ENCODE data around the gene RPS2. TPM values are rescaled to one million over a fixed set of nuclear protein-coding genes. Genes with fewer than 3 reads are reported as not detected.

RPS2 gene
- total and polyA plus RNA-seq, 2 of the 8 experiments (the other 6 are each of a cell fraction or from before 2014, with no cell fraction given) = 4,042 to 16,783 TPM

DNA sequence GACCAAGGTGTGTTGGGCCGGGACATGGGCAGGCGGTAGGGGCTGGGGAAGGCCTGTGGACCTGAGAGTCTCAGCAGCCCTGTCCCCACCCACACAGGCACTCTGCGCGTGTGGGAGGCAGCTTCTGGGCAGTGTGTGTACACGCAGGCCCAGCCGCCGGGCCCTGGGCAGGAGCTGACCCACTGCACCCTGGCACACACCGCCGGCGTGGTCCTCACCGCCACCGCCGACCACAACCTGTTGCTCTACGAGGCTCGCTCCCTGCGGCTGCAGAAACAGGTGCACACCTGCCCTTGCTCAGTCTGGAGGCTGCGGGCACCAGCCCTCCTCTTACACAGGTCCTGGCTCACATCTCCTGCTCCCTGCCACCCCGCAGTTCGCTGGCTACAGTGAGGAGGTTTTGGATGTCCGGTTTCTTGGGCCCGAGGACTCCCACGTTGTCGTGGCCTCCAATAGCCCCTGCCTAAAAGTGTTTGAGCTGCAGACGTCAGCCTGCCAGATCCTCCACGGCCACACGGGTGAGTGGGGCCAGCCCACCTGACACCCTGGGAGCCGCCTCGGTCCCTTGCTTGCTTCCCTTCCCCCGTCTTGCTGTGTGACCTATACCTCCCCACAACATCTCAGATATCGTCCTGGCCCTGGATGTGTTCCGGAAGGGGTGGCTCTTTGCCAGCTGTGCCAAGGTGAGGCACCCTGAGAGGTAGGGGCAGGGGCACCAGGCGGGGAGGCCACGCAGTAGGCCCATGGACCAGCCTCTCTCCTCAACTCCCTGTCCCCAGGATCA is 11.0 kb upstream of the RPS2 start:
- Histone ChIP-seq H3K56ac (replicated peaks; ENCODE audit: insufficient read length, low read depth, low read length) (no peak overlapping the region), H4K8ac (ENCODE audit: extremely low read depth, insufficient read depth, low read length) (no peak overlapping the region), H3K23me2 (ENCODE audit: low read depth, low read length) (peaks cover 21% of the 10 kb centered on the region), H3K4me2 (ENCODE audit: insufficient read depth in 1 of 2, low read depth in 2 of 2, low read length in 2 of 2) (no peak overlapping the region), H3K36me3 (ENCODE audit: control insufficient read depth in 2 of 4, insufficient read depth in 4 of 4, low read length in 3 of 4) (peaks cover 11 to 33% (median 22%) of the 10 kb centered on the region in 4 experiments; a peak in 7 of 8 replicates), H3K27me3 (replicated peaks in 1 of 4; ENCODE audit: control insufficient read depth in 3 of 4, extremely low read depth in 1 of 4, insufficient read depth in 3 of 4, low read length in 3 of 4) (peaks cover under 1 to 14% (median 13%) of the 10 kb centered on the region in 4 experiments; a peak in 6 of 7 replicates), H3K79me1 (ENCODE audit: low read depth, low read length) (peaks cover 12% of the 10 kb centered on the region; the same call in 1 of the 2 replicates), H2BK15ac (ENCODE audit: low read length) (no peak overlapping the region), H2AK5ac (ENCODE audit: low read depth, low read length) (no peak overlapping the region), H4K5ac (ENCODE audit: insufficient read length, low read depth, low read length) (no peak overlapping the region), H3K27ac (ENCODE audit: low read depth, low read length) (no peak overlapping the region), H4K91ac (replicated peaks; ENCODE audit: insufficient read length, low read length) (no peak overlapping the region), H3K23ac (ENCODE audit: insufficient read length) (no peak overlapping the region), H3K4me1 (replicated peaks in 1 of 4; ENCODE audit: control insufficient read depth in 3 of 4, insufficient read depth in 4 of 4, low read length in 3 of 4) (peaks cover 0 to 23% (median 16%) of the 10 kb centered on the region in 4 experiments; a peak in 5 of 7 replicates), H4K20me1 (replicated peaks in 1 of 2; ENCODE audit: control insufficient read depth in 1 of 2, insufficient read depth in 2 of 2, low read length in 2 of 2) (peaks cover 2 to 24% of the 10 kb centered on the region in 2 experiments), H3K4ac (replicated peaks; ENCODE audit: insufficient read length, low read depth, low read length) (no peak overlapping the region), H3K14ac (ENCODE audit: insufficient read length) (no peak overlapping the region), H2BK20ac (ENCODE audit: low read length) (no peak overlapping the region), H2BK5ac (ENCODE audit: low read depth, low read length) (no peak overlapping the region), H2BK12ac (ENCODE audit: low read depth, low read length) (no peak overlapping the region), H2BK120ac (replicated peaks; ENCODE audit: low read depth, low read length) (no peak overlapping the region), H3K9me3 (ENCODE audit: insufficient read depth in 2 of 2, low read depth in 1 of 2, low read length in 1 of 2) (no peaks in the 10 kb centered on the region), H3K9ac (replicated peaks in 1 of 4; ENCODE audit: extremely low read depth in 1 of 4, low read depth in 3 of 4, low read length in 3 of 4) (no peak overlapping the region), H3K4me3 (ENCODE audit: extremely low read depth in 1 of 4, insufficient read depth in 2 of 4, low read depth in 3 of 4, low read length in 4 of 4) (no peak overlapping the region), H3K79me2 (ENCODE audit: control insufficient read depth in 1 of 2, insufficient read depth in 2 of 2, low read length in 2 of 2) (peaks cover 3 to 16% of the 10 kb centered on the region in 2 experiments; a peak in 2 of 4 replicates), H3K18ac (ENCODE audit: extremely low read depth, low read length) (no peak overlapping the region), H2AFZ (ENCODE audit: low read length) (no peak overlapping the region)
- 93% methylated on average over 32 of the region's 33 CpGs; no CpG with 5 or more reads in 1 of the 2 experiments for whole genome bisulfite sequencing, 2 experiments (ENCODE audit: extremely low coverage in 1 of 2, insufficient coverage in 1 of 2, insufficient read length in 1 of 2, insufficient replicate concordance in 2 of 2, low coverage in 1 of 2, low lambda C conversion rate in 2 of 2, missing lambda C conversion rate in 1 of 2)
- FAIRE-seq (no peak), DNase-seq (ENCODE audit: low read depth in 1 of 2, low spot score in 2 of 2) (no peak)
- ChIA-PET CTCF (ENCODE audit: partially characterized antibody) (interaction anchor here (1.3 kb wide), 1 partner anchor 29 kb away, joined by 3 read pairs; no protein-coding TSS in a partner anchor), POLR2A (ENCODE audit: partially characterized antibody) (interaction anchor here (1.9 to 28.2 kb wide), 2 partner anchors 12 to 29 kb away, joined by 6 to 736 read pairs; partner anchors contain the start of genes NDUFB10, RNF151, RPS2 and TBL3)
- TF ChIP-seq RFX5 (IDR thresholded peaks at IDR 0.05; ENCODE audit: borderline replicate concordance, low read depth, low read length) (no peak), TCF12 (IDR thresholded peaks at IDR 0.05; ENCODE audit: low read depth, low read length) (no peak), KDM5A (IDR thresholded peaks at IDR 0.05; ENCODE audit: low read length) (no peak), KDM1A (IDR thresholded peaks at IDR 0.05; ENCODE audit: borderline replicate concordance, low read length) (no peak), KDM4A (IDR thresholded peaks at IDR 0.05; ENCODE audit: low read depth, low read length, severe bottlenecking) (no peak), CHD1 (IDR thresholded peaks at IDR 0.05; ENCODE audit: low read depth, low read length) (no peak), CBX8 (IDR thresholded peaks at IDR 0.05; ENCODE audit: borderline replicate concordance, low read depth, low read length) (no peak), MAFK (IDR thresholded peaks at IDR 0.05; ENCODE audit: low read depth, low read length) (no peak), SP1 (IDR thresholded peaks at IDR 0.05; ENCODE audit: low read depth, low read length) (no peak), PHF8 (conservative IDR thresholded peaks at IDR 0.05; ENCODE audit: low read depth, low read length) (no peak), CREB1 (IDR thresholded peaks at IDR 0.05) (no peak), GTF2F1 (IDR thresholded peaks at IDR 0.05; ENCODE audit: borderline replicate concordance, low read depth, low read length) (no peak)

All from H1 (cell line).